ENCODE results near the gene PCDHGA12. TPM values are rescaled to one million over a fixed set of nuclear protein-coding genes. Genes with fewer than 3 reads are reported as not detected.
"Not testable (repeated sequence)": the region's sequence is repeated elsewhere in the genome, so short reads cannot be mapped to it uniquely, and the experiment has no call there.

PCDHGA12 gene
- total RNA-seq, 1 donor from 2014 or later: 2.9 TPM

- Mint-ChIP-seq H3K4me3 (ENCODE audit: low read depth) (peak within 1 kb of the TSS; percentile 80), H3K36me3 (ENCODE audit: insufficient read depth) (peaks cover 63% of the 10 kb centered on the region), H3K9me3 (ENCODE audit: low read depth) (peaks cover 45% of the 10 kb centered on the region), H3K27me3 (no peaks in the 10 kb centered on the region), H3K4me1 (ENCODE audit: low read depth) (peaks cover 2% of the 10 kb centered on the region), H3K27ac (peak within 1 kb of the TSS; percentile 96)
- no peak for DNase-seq (ENCODE audit: low spot score, unreplicated experiment)
- peak; percentile 68 for TF ChIP-seq CTCF (IDR thresholded peaks at IDR 0.05; ENCODE audit: unreplicated experiment)
Measured at GRCh38 chr5:141412854-141413539, 17.3 kb upstream of the PCDHGA12 start, which contains the start of gene PCDHGA10. Gene PCDHGA10, plus strand, starts transcription at chr5:141412987. Its CDS starts 189 bp downstream, at chr5:141413176.

GRCh38 chr5:141413540-141414069 is 16.7 kb upstream of the PCDHGA12 start:
- H3K4me3 Mint-ChIP-seq (ENCODE audit: low read depth): peak overlapping the region; percentile 80
- TF ChIP-seq CTCF (IDR thresholded peaks at IDR 0.05; ENCODE audit: unreplicated experiment): no peak
- H3K9me3 Mint-ChIP-seq (ENCODE audit: low read depth): peaks cover 48% of the 10 kb centered on the region
- H3K27ac Mint-ChIP-seq: peak overlapping the region; percentile 96
- no peaks in the 10 kb centered on the region for H3K4me1 Mint-ChIP-seq (ENCODE audit: low read depth)
- no peak for DNase-seq (ENCODE audit: low spot score, unreplicated experiment)
- peaks cover 66% of the 10 kb centered on the region for H3K36me3 Mint-ChIP-seq (ENCODE audit: insufficient read depth)
- H3K27me3 Mint-ChIP-seq: no peaks in the 10 kb centered on the region

- H3K9me3 Mint-ChIP-seq (ENCODE audit: low read depth): peaks cover 45% of the 10 kb centered on the region
- not testable (repeated sequence) for H3K4me3 Mint-ChIP-seq (ENCODE audit: low read depth); DNase-seq (ENCODE audit: low spot score, unreplicated experiment); H3K27me3 Mint-ChIP-seq; H3K4me1 Mint-ChIP-seq (ENCODE audit: low read depth)
- H3K27ac Mint-ChIP-seq: peak overlapping the region; percentile 39
- peaks cover 63% of the 10 kb centered on the region for H3K36me3 Mint-ChIP-seq (ENCODE audit: insufficient read depth)
Measured at GRCh38 chr5:141414548-141415274, 15.6 kb upstream of the PCDHGA12 start.

- H3K27ac Mint-ChIP-seq; H3K27me3 Mint-ChIP-seq; H3K4me3 Mint-ChIP-seq (ENCODE audit: low read depth); DNase-seq (ENCODE audit: low spot score, unreplicated experiment); H3K4me1 Mint-ChIP-seq (ENCODE audit: low read depth): not testable (repeated sequence)
- Mint-ChIP-seq H3K36me3 (ENCODE audit: insufficient read depth) (peaks cover 65% of the 10 kb centered on the region), H3K9me3 (ENCODE audit: low read depth) (peaks cover 46% of the 10 kb centered on the region)
Measured at GRCh38 chr5:141415275-141415618, 15.1 kb upstream of the PCDHGA12 start.

GRCh38 chr5:141417494-141418172 is 12.7 kb upstream of the PCDHGA12 start, which contains the start of gene PCDHGB7:
Gene PCDHGB7, plus strand, starts transcription at chr5:141417677. Its CDS starts 183 bp downstream, at chr5:141417860.
- Mint-ChIP-seq H3K9me3 (ENCODE audit: low read depth) (peaks cover 51% of the 10 kb centered on the region), H3K36me3 (ENCODE audit: insufficient read depth) (peaks cover 72% of the 10 kb centered on the region), H3K27ac (peak within 1 kb of the TSS; percentile 91), H3K4me3 (ENCODE audit: low read depth) (peak within 1 kb of the TSS; percentile 62)
- not testable (repeated sequence) for DNase-seq (ENCODE audit: low spot score, unreplicated experiment); H3K4me1 Mint-ChIP-seq (ENCODE audit: low read depth); H3K27me3 Mint-ChIP-seq
- TF ChIP-seq CTCF (IDR thresholded peaks at IDR 0.05; ENCODE audit: unreplicated experiment): peak; percentile 25

Measured in progenitor cell of endocrine pancreas (in vitro differentiated cells).